CD4-positive, alpha-beta memory T cell (primary cell): Measurements from ENCODE around the gene ERP44. TPM values are rescaled to one million over a fixed set of nuclear protein-coding genes. Genes with fewer than 3 reads are reported as not detected.

Source experiments
- CTCF ChIA-PET: fragments of 350-600 bp; sonication (Branson Sonifier 250); formaldehyde crosslinking; loops from one replicate; lab custom pipeline; 2021; ENCODE audit warnings: inconsistent platforms; ENCODE audit not compliant: partially characterized antibody; lab: Charles Lee
- POLR2A ChIA-PET: fragments of 350-600 bp; sonication (Branson Sonifier 250); formaldehyde crosslinking; loops from one replicate; lab custom pipeline; 2021; ENCODE audit not compliant: partially characterized antibody; lab: Charles Lee
- DNase-seq, 5 donors: peaks; one replicate each; pipeline versions ENCODE4 v3.0.0 to v3.0.0-alpha.2; 2020 to 2022; ENCODE audit warnings: mixed read lengths in 1 of 5
- H3K27ac ChIP-seq: one replicate; pipeline ENCODE4 v1.7.0; 2013; ENCODE audit warnings: low read depth, low read length
- H3K27me3 ChIP-seq: 2 replicates; pipeline ENCODE4 v1.7.0; 2013; ENCODE audit warnings: mild to moderate bottlenecking, low read length, moderate library complexity; ENCODE audit not compliant: insufficient read depth
- H3K36me3 ChIP-seq: 2 replicates; pipeline ENCODE4 v1.7.0; 2013; ENCODE audit warnings: mild to moderate bottlenecking, low read length, moderate library complexity; ENCODE audit not compliant: insufficient read depth
- H3K4me1 ChIP-seq: 2 replicates; pipeline ENCODE4 v1.7.0; 2013; ENCODE audit warnings: mild to moderate bottlenecking, low read length, moderate library complexity; ENCODE audit not compliant: insufficient read depth
- H3K4me3 ChIP-seq, 2 donors: one replicate each; pipeline ENCODE4 v1.7.0; 2013; ENCODE audit warnings: low read length in 2 of 2, mild to moderate bottlenecking in 1 of 2
- H3K9me3 ChIP-seq, 2 donors: one replicate each; pipeline ENCODE4 v1.7.0; 2013; ENCODE audit warnings: low read length in 2 of 2, control low read depth in 1 of 2; ENCODE audit not compliant: control insufficient read depth in 1 of 2
- H3K27ac Mint-ChIP-seq, 7 donors: one replicate each; pipeline ENCODE4 v1.8.0; 2020 to 2021; ENCODE audit warnings: mixed read lengths in 7 of 7, mild to moderate bottlenecking in 6 of 7, inconsistent platforms in 3 of 7, moderate library complexity in 3 of 7
- H3K27me3 Mint-ChIP-seq, 2 donors: one replicate each; pipeline ENCODE4 v1.8.0; 2020 to 2021; ENCODE audit warnings: mixed read lengths in 2 of 2
- H3K36me3 Mint-ChIP-seq, 2 donors: one replicate each; pipeline ENCODE4 v1.8.0; 2020 to 2021; ENCODE audit warnings: mixed read lengths in 2 of 2, inconsistent platforms in 1 of 2, mild to moderate bottlenecking in 1 of 2
- H3K4me1 Mint-ChIP-seq, 4 donors: one replicate each; pipeline ENCODE4 v1.8.0; 2020 to 2021; ENCODE audit warnings: mixed read lengths in 4 of 4, mild to moderate bottlenecking in 1 of 4
- H3K4me3 Mint-ChIP-seq, 8 donors: one replicate each; pipeline ENCODE4 v1.8.0; 2020 to 2021; ENCODE audit warnings: mixed read lengths in 8 of 8, mild to moderate bottlenecking in 7 of 8, moderate library complexity in 6 of 8, inconsistent platforms in 3 of 8
- H3K9me3 Mint-ChIP-seq, 8 donors: one replicate each; pipeline ENCODE4 v1.8.0; 2020 to 2021; ENCODE audit warnings: mixed read lengths in 8 of 8, mild to moderate bottlenecking in 5 of 8, inconsistent platforms in 3 of 8, moderate library complexity in 1 of 8
- intact Hi-C: fragments of 100-400 bp; cut with micrococcal nuclease; formaldehyde crosslinking; loops from one replicate; pipeline ENCODE4 v1.15.1; 2023
- polyA plus RNA-seq, 2 donors: library from polyadenylated mRNA; unstranded; fragments of 300-500 nt; fragmentation: Illumina TruSeq; gene quantifications; one replicate each; pipeline ENCODE4 v1.2.3, GENCODE V29; 2021
- total RNA-seq, 2 experiments: library from RNA; stranded (reverse); gene quantifications; one replicate each; pipeline ENCODE4 v1.2.3, GENCODE V29; 2021

Gene ERP44
- total and polyA plus RNA-seq, 4 experiments from 2014 or later, result 16.5 to 44.7 (median 26.3) TPM

- Mint-ChIP-seq H3K27ac (no peak overlapping the region), H3K27me3 (no peaks in the 10 kb centered on the region), H3K36me3 (peaks cover 37 to 41% of the 10 kb centered on the region in 2 donors), H3K4me3 (no peak overlapping the region), H3K9me3 (no peaks in the 10 kb centered on the region), H3K4me1 (peaks cover 0 to 4% (median 0%) of the 10 kb centered on the region in 4 donors)
- Histone ChIP-seq H3K4me3 (no peak overlapping the region), H3K36me3 (peaks cover 20% of the 10 kb centered on the region), H3K4me1 (no peaks in the 10 kb centered on the region), H3K27ac (no peak overlapping the region), H3K9me3 (no peaks in the 10 kb centered on the region), H3K27me3 (no peaks in the 10 kb centered on the region)
- POLR2A ChIA-PET, result no interaction called here
- intact Hi-C loops, result no loop called here
- DNase-seq, result no peak
- CTCF ChIA-PET, result no interaction called here
Observed at GRCh38 chr9:99973455-99973854, 125.3 kb downstream of the ERP44 start.

- Mint-ChIP-seq H3K27ac (no peak overlapping the region), H3K27me3 (no peaks in the 10 kb centered on the region), H3K9me3 (no peaks in the 10 kb centered on the region), H3K4me1 (no peaks in the 10 kb centered on the region), H3K4me3 (no peak overlapping the region), H3K36me3 (peaks cover 44 to 54% of the 10 kb centered on the region in 2 donors)
- Histone ChIP-seq H3K36me3 (peaks cover 21% of the 10 kb centered on the region), H3K4me1 (no peaks in the 10 kb centered on the region), H3K27me3 (no peaks in the 10 kb centered on the region), H3K9me3 (no peaks in the 10 kb centered on the region), H3K4me3 (no peak overlapping the region), H3K27ac (no peak overlapping the region)
- ChIA-PET CTCF (interaction anchor here (0.7 to 1.8 kb wide), 3 partner anchors 10 to 147 kb away, joined by 3 read pairs; no protein-coding TSS in a partner anchor), POLR2A (no interaction called here)
- no peak for DNase-seq
- intact Hi-C loops, result no loop called here
Observed at GRCh38 chr9:99971410-99971809, 127.4 kb downstream of the ERP44 start.

GRCh38 chr9:99970481-99970880 is 128.3 kb downstream of the ERP44 start:
- peaks cover 21% of the 10 kb centered on the region for H3K36me3 ChIP-seq
- Mint-ChIP-seq H3K27me3 (no peaks in the 10 kb centered on the region), H3K27ac (peak overlapping the region in 2 of 7 donors; percentile 14 to 42), H3K36me3 (peaks cover 43 to 52% of the 10 kb centered on the region in 2 donors), H3K4me3 (no peak overlapping the region), H3K4me1 (peaks cover 0 to 3% (median 0%) of the 10 kb centered on the region in 4 donors), H3K9me3 (no peaks in the 10 kb centered on the region)
- ChIA-PET POLR2A (no interaction called here), CTCF (interaction anchor here (1.8 kb wide), 1 partner anchor 11 kb away, joined by 3 read pairs; no protein-coding TSS in a partner anchor)
- H3K27me3 ChIP-seq, result no peaks in the 10 kb centered on the region
- no peaks in the 10 kb centered on the region for H3K9me3 ChIP-seq
- no peaks in the 10 kb centered on the region for H3K4me1 ChIP-seq
- H3K27ac ChIP-seq, result no peak overlapping the region
- H3K4me3 ChIP-seq, result no peak overlapping the region
- intact Hi-C loops, result no loop called here
- no peak for DNase-seq

- peaks cover 25% of the 10 kb centered on the region for H3K36me3 ChIP-seq
- DNase-seq, result no peak
- H3K27ac Mint-ChIP-seq, result peak overlapping the region in 5 of 7 donors; percentile 24 to 65 (median 60)
- H3K9me3 ChIP-seq, result no peaks in the 10 kb centered on the region
- H3K27ac ChIP-seq, result no peak overlapping the region
- H3K4me1 ChIP-seq, result no peaks in the 10 kb centered on the region
- H3K4me3 ChIP-seq, result no peak overlapping the region
- H3K27me3 Mint-ChIP-seq, result no peaks in the 10 kb centered on the region
- H3K4me1 Mint-ChIP-seq, result peaks cover 0 to 3% (median 0%) of the 10 kb centered on the region in 4 donors
- no peaks in the 10 kb centered on the region for H3K9me3 Mint-ChIP-seq
- H3K36me3 Mint-ChIP-seq, result peaks cover 55 to 60% of the 10 kb centered on the region in 2 donors
- no peaks in the 10 kb centered on the region for H3K27me3 ChIP-seq
- ChIA-PET CTCF (no interaction called here), POLR2A (no interaction called here)
- no peak overlapping the region for H3K4me3 Mint-ChIP-seq
- intact Hi-C loops, result no loop called here
Observed at GRCh38 chr9:99967457-99967856, 131.3 kb downstream of the ERP44 start.

- Mint-ChIP-seq H3K4me3 (no peak overlapping the region), H3K4me1 (peaks cover 0 to 3% (median 0%) of the 10 kb centered on the region in 4 donors), H3K36me3 (peaks cover 59 to 64% of the 10 kb centered on the region in 2 donors), H3K27me3 (no peaks in the 10 kb centered on the region), H3K27ac (peak overlapping the region in 1 of 7 donors; percentile 43), H3K9me3 (no peaks in the 10 kb centered on the region)
- Histone ChIP-seq H3K9me3 (no peaks in the 10 kb centered on the region), H3K4me3 (no peak overlapping the region), H3K27ac (no peak overlapping the region), H3K36me3 (peaks cover 25% of the 10 kb centered on the region), H3K4me1 (no peaks in the 10 kb centered on the region), H3K27me3 (no peaks in the 10 kb centered on the region)
- CTCF ChIA-PET, result no interaction called here
- DNase-seq, result no peak
- POLR2A ChIA-PET, result no interaction called here
- intact Hi-C loops, result no loop called here
Observed at GRCh38 chr9:99966716-99967115, 132.1 kb downstream of the ERP44 start.

- peaks cover 25% of the 10 kb centered on the region for H3K36me3 ChIP-seq
- no peak overlapping the region for H3K4me3 ChIP-seq
- Mint-ChIP-seq H3K4me3 (no peak overlapping the region), H3K4me1 (peaks cover 0 to 3% (median 0%) of the 10 kb centered on the region in 4 donors), H3K27ac (peak overlapping the region in 3 of 7 donors; percentile 6 to 84 (median 49)), H3K9me3 (no peaks in the 10 kb centered on the region), H3K27me3 (no peaks in the 10 kb centered on the region), H3K36me3 (peaks cover 64 to 71% of the 10 kb centered on the region in 2 donors)
- ChIA-PET POLR2A (no interaction called here), CTCF (interaction anchor here (0.8 kb wide), 1 partner anchor 12 kb away, joined by 6 read pairs; no protein-coding TSS in a partner anchor)
- intact Hi-C loops, result no loop called here
- H3K4me1 ChIP-seq, result no peaks in the 10 kb centered on the region
- H3K27ac ChIP-seq, result no peak overlapping the region
- H3K9me3 ChIP-seq, result no peaks in the 10 kb centered on the region
- H3K27me3 ChIP-seq, result no peaks in the 10 kb centered on the region
- no peak for DNase-seq
Observed at GRCh38 chr9:99966001-99966400, 132.8 kb downstream of the ERP44 start.

GRCh38 chr9:99964336-99964735 is 134.5 kb downstream of the ERP44 start:
- ChIA-PET CTCF (no interaction called here), POLR2A (interaction anchor here (1.0 kb wide), 1 partner anchor 58 kb away, joined by 4 read pairs; the partner anchor contains the start of gene STX17)
- no peak overlapping the region for H3K4me3 ChIP-seq
- no peaks in the 10 kb centered on the region for H3K27me3 ChIP-seq
- H3K4me1 ChIP-seq, result no peaks in the 10 kb centered on the region
- Mint-ChIP-seq H3K36me3 (peaks cover 60 to 68% of the 10 kb centered on the region in 2 donors), H3K27me3 (no peaks in the 10 kb centered on the region), H3K27ac (peak overlapping the region in 1 of 7 donors; percentile 0), H3K9me3 (no peaks in the 10 kb centered on the region), H3K4me3 (no peak overlapping the region), H3K4me1 (peaks cover 0 to 3% (median 0%) of the 10 kb centered on the region in 4 donors)
- H3K27ac ChIP-seq, result no peak overlapping the region
- intact Hi-C loops, result no loop called here
- peaks cover 23% of the 10 kb centered on the region for H3K36me3 ChIP-seq
- no peak for DNase-seq
- H3K9me3 ChIP-seq, result no peaks in the 10 kb centered on the region
